HG02852 (cell line): ENCODE measurements around the gene PRR16.

ENCODE experiments used
- ATAC-seq: cut with Tn5 transposase; IDR thresholded peaks from one replicate; pipeline ENCODE4 v1.9.1; 2021; ENCODE audit warnings: mild to moderate bottlenecking, moderate library complexity; ENCODE audit not compliant: unreplicated experiment

The PRR16 gene

GRCh38 chr5:120461251-120461650 lies 2.8 kb upstream of the PRR16 start:
- no peak for ATAC-seq

GRCh38 chr5:120463006-120463680 lies 957 bp upstream of the PRR16 start:
- no peak for ATAC-seq

GRCh38 chr5:120464627-120465435 lies 731 bp downstream of the PRR16 start:
- ATAC-seq, result no peak

GRCh38 chr5:120465436-120465961 lies 1.4 kb downstream of the PRR16 start:
- no peak for ATAC-seq

- no peak for ATAC-seq
Measured at GRCh38 chr5:120466341-120467006, 2.4 kb downstream of the PRR16 start.

- ATAC-seq, result no peak
Measured at GRCh38 chr5:120471971-120472370, 7.9 kb downstream of the PRR16 start.

GRCh38 chr5:120472911-120473310 lies 8.8 kb downstream of the PRR16 start:
- no peak for ATAC-seq

GRCh38 chr5:120473332-120473731 lies 9.2 kb downstream of the PRR16 start:
- no peak for ATAC-seq

GRCh38 chr5:120476063-120476462 lies 12.0 kb downstream of the PRR16 start:
- no peak for ATAC-seq

GRCh38 chr5:120479066-120479465 lies 15.0 kb downstream of the PRR16 start:
- ATAC-seq, result no peak

GRCh38 chr5:120499876-120500563 lies 35.9 kb downstream of the PRR16 start:
- ATAC-seq, result no peak

- ATAC-seq, result no peak
Measured at GRCh38 chr5:120502531-120502930, 38.4 kb downstream of the PRR16 start.

GRCh38 chr5:120503341-120503740 lies 39.2 kb downstream of the PRR16 start:
- ATAC-seq, result no peak

- ATAC-seq, result no peak
Measured at GRCh38 chr5:120504057-120504456, 40.0 kb downstream of the PRR16 start.

GRCh38 chr5:120507197-120507596 lies 43.1 kb downstream of the PRR16 start:
- ATAC-seq, result no peak

GRCh38 chr5:120507800-120508463 lies 43.8 kb downstream of the PRR16 start:
- ATAC-seq, result no peak

GRCh38 chr5:120509053-120509452 lies 45.0 kb downstream of the PRR16 start:
- no peak for ATAC-seq

- no peak for ATAC-seq
Measured at GRCh38 chr5:120510098-120510637, 46.1 kb downstream of the PRR16 start.

- ATAC-seq, result no peak
Measured at GRCh38 chr5:120510994-120511686, 47.0 kb downstream of the PRR16 start.

GRCh38 chr5:120512068-120512467 lies 48.0 kb downstream of the PRR16 start:
- no peak for ATAC-seq
